CD4-positive, alpha-beta T cell (primary cell): ENCODE data around the gene HOXD1. TPM values are rescaled to one million over a fixed set of nuclear protein-coding genes. Genes with fewer than 3 reads are reported as not detected.

Source experiments
- ATAC-seq: fragments of 200-7000 bp; cut with Tn5 transposase; one replicate; pipeline ENCODE4 v1.10.0; 2022; ENCODE audit warnings: mild to moderate bottlenecking; ENCODE audit not compliant: poor library complexity
- CTCF ChIA-PET: fragments of 350-600 bp; sonication (Branson Sonifier 250); formaldehyde crosslinking; loops from one replicate; lab custom pipeline; 2021; ENCODE audit warnings: antibody characterized with exemption, inconsistent platforms; lab: Charles Lee
- POLR2A ChIA-PET: fragments of 350-600 bp; sonication (Branson Sonifier 250); formaldehyde crosslinking; loops from one replicate; lab custom pipeline; 2021; ENCODE audit warnings: antibody characterized with exemption, inconsistent platforms; lab: Charles Lee
- DNase-seq, 14 experiments: peaks; one replicate each; pipeline ENCODE4 v3.0.0-alpha.2; 2013 to 2020; ENCODE audit warnings: mixed read lengths in 2 of 14
- H3K27ac ChIP-seq, 2 donors: one replicate each; pipeline versions ENCODE4 v1.5.1 to v1.7.0; 2013; ENCODE audit warnings: low read length in 2 of 2, low read depth in 1 of 2, mild to moderate bottlenecking in 1 of 2
- H3K27me3 ChIP-seq, 2 experiments: 1 replicate in 1 of 2; 2 replicates in 1 of 2; pipeline versions ENCODE4 v1.6.1 to v1.7.0; 2013; ENCODE audit warnings: low read length in 2 of 2, control low read depth in 1 of 2, mild to moderate bottlenecking in 1 of 2, moderate library complexity in 1 of 2; ENCODE audit not compliant: insufficient read depth in 2 of 2, control insufficient read depth in 1 of 2
- H3K36me3 ChIP-seq: one replicate; pipeline ENCODE4 v1.6.1; 2013; ENCODE audit warnings: low read length, control low read depth; ENCODE audit not compliant: insufficient read depth
- H3K4me1 ChIP-seq: one replicate; pipeline ENCODE4 v1.6.1; 2013; ENCODE audit warnings: low read length, control low read depth; ENCODE audit not compliant: insufficient read depth
- H3K4me3 ChIP-seq: one replicate; pipeline ENCODE4 v1.5.1; 2013; ENCODE audit warnings: mild to moderate bottlenecking, low read length, moderate library complexity
- H3K9me3 ChIP-seq, 2 experiments: 1 replicate in 1 of 2; 2 replicates in 1 of 2; pipeline versions ENCODE4 v1.6.1 to v1.7.0; 2013; ENCODE audit warnings: low read length in 2 of 2, mild to moderate bottlenecking in 2 of 2, control low read depth in 1 of 2, moderate library complexity in 1 of 2; ENCODE audit not compliant: control insufficient read depth in 1 of 2, insufficient read depth in 1 of 2
- H3K27ac Mint-ChIP-seq: one replicate; pipeline ENCODE4 v1.8.0; 2020; ENCODE audit warnings: mixed read lengths
- H3K27me3 Mint-ChIP-seq: one replicate; pipeline ENCODE4 v1.8.0; 2021; ENCODE audit warnings: mixed read lengths
- H3K36me3 Mint-ChIP-seq: one replicate; pipeline ENCODE4 v1.8.0; 2021; ENCODE audit warnings: low read depth, mixed read lengths
- H3K4me1 Mint-ChIP-seq: one replicate; pipeline ENCODE4 v1.8.0; 2021; ENCODE audit warnings: low read depth, mixed read lengths
- H3K4me3 Mint-ChIP-seq: one replicate; pipeline ENCODE4 v1.8.0; 2020; ENCODE audit warnings: mild to moderate bottlenecking, mixed read lengths
- H3K9me3 Mint-ChIP-seq: one replicate; pipeline ENCODE4 v1.8.0; 2020; ENCODE audit warnings: mixed read lengths
- intact Hi-C, 2 experiments: fragments of 100-400 bp; cut with DNase I in 1 of 2; cut with micrococcal nuclease in 1 of 2; formaldehyde crosslinking; loops; one replicate each; pipeline versions ENCODE4 v1.15.1 to v1.9.0; 2023 to 2025; cut with DNase I, micrococcal nuclease
- total RNA-seq, 174 experiments: library from RNA in 2 of 174; stranded (reverse) in 2 of 174; gene quantifications; one replicate each; pipeline ENCODE4 v1.2.3 and lab custom pipeline; 2021 to 2026
- TF ChIP-seq, protein P1 (sequence below): fragments of 200-600 bp; IDR thresholded peaks from one replicate; pipeline ENCODE4 v1.8.0; 2022; ENCODE audit warnings: antibody characterized with exemption, mild to moderate bottlenecking

Gene HOXD1
- total RNA-seq, 2 experiments from 2014 or later, result not detected

GRCh38 chr2:176174382-176174823 lies 14.1 kb upstream of the HOXD1 start:
- TF ChIP-seq, protein P1, sequence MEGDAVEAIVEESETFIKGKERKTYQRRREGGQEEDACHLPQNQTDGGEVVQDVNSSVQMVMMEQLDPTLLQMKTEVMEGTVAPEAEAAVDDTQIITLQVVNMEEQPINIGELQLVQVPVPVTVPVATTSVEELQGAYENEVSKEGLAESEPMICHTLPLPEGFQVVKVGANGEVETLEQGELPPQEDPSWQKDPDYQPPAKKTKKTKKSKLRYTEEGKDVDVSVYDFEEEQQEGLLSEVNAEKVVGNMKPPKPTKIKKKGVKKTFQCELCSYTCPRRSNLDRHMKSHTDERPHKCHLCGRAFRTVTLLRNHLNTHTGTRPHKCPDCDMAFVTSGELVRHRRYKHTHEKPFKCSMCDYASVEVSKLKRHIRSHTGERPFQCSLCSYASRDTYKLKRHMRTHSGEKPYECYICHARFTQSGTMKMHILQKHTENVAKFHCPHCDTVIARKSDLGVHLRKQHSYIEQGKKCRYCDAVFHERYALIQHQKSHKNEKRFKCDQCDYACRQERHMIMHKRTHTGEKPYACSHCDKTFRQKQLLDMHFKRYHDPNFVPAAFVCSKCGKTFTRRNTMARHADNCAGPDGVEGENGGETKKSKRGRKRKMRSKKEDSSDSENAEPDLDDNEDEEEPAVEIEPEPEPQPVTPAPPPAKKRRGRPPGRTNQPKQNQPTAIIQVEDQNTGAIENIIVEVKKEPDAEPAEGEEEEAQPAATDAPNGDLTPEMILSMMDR, result no peak
- ChIA-PET CTCF (no interaction called here), POLR2A (no interaction called here)
- ATAC-seq, result no peak
- H3K27ac Mint-ChIP-seq, result no peak overlapping the region
- intact Hi-C loops, result loop anchor here in 1 of 2 experiments (10.0 kb wide), 1 partner anchor 50 kb away; the partner anchor contains the start of genes HOXD8 and HOXD9
- H3K27me3 Mint-ChIP-seq, result peaks cover 96% of the 10 kb centered on the region
- no peak overlapping the region for H3K4me3 Mint-ChIP-seq
- H3K9me3 Mint-ChIP-seq, result no peaks in the 10 kb centered on the region
- Histone ChIP-seq H3K9me3 (peaks cover 0 to 27% of the 10 kb centered on the region in 2 experiments), H3K27me3 (peaks cover 79 to 100% of the 10 kb centered on the region in 2 experiments), H3K4me3 (no peak overlapping the region), H3K27ac (no peak overlapping the region), H3K36me3 (no peaks in the 10 kb centered on the region), H3K4me1 (peaks cover 19% of the 10 kb centered on the region)
- DNase-seq, result no peak
- H3K4me1 Mint-ChIP-seq, result peaks cover 27% of the 10 kb centered on the region
- H3K36me3 Mint-ChIP-seq, result no peaks in the 10 kb centered on the region

- intact Hi-C loops, result loop anchor here in 1 of 2 experiments (10.0 kb wide), 1 partner anchor 50 kb away; the partner anchor contains the start of genes HOXD8 and HOXD9
- Histone ChIP-seq H3K27ac (no peak overlapping the region), H3K27me3 (peaks cover 79 to 100% of the 10 kb centered on the region in 2 experiments), H3K36me3 (no peaks in the 10 kb centered on the region), H3K4me3 (no peak overlapping the region), H3K9me3 (peaks cover 0 to 27% of the 10 kb centered on the region in 2 experiments), H3K4me1 (peaks cover 19% of the 10 kb centered on the region)
- no peaks in the 10 kb centered on the region for H3K9me3 Mint-ChIP-seq
- H3K36me3 Mint-ChIP-seq, result no peaks in the 10 kb centered on the region
- no peak overlapping the region for H3K27ac Mint-ChIP-seq
- ATAC-seq (no peak), DNase-seq (no peak)
- H3K4me3 Mint-ChIP-seq, result peak overlapping the region; percentile 35
- ChIA-PET CTCF (no interaction called here), POLR2A (no interaction called here)
- H3K4me1 Mint-ChIP-seq, result peaks cover 27% of the 10 kb centered on the region
- peaks cover 96% of the 10 kb centered on the region for H3K27me3 Mint-ChIP-seq
- TF ChIP-seq, protein P1, result no peak
Measured at GRCh38 chr2:176174824-176175708, 13.4 kb upstream of the HOXD1 start.

GRCh38 chr2:176175709-176176607 lies 12.5 kb upstream of the HOXD1 start:
- ChIA-PET POLR2A (interaction anchor here (1.1 kb wide), 1 partner anchor 11 kb away, joined by 3 read pairs; no protein-coding TSS in a partner anchor), CTCF (no interaction called here)
- Histone ChIP-seq H3K27ac (no peak overlapping the region), H3K27me3 (peaks cover 78 to 100% of the 10 kb centered on the region in 2 experiments), H3K36me3 (no peaks in the 10 kb centered on the region), H3K4me1 (peaks cover 19% of the 10 kb centered on the region), H3K4me3 (no peak overlapping the region), H3K9me3 (peaks cover 0 to 27% of the 10 kb centered on the region in 2 experiments)
- intact Hi-C loops, result loop anchor here in 1 of 2 experiments (10.0 kb wide), 1 partner anchor 51 kb away; the partner anchor contains the start of genes HOXD8 and HOXD9
- Mint-ChIP-seq H3K4me1 (peaks cover 27% of the 10 kb centered on the region), H3K4me3 (no peak overlapping the region), H3K9me3 (no peaks in the 10 kb centered on the region), H3K27me3 (peaks cover 96% of the 10 kb centered on the region), H3K27ac (no peak overlapping the region), H3K36me3 (no peaks in the 10 kb centered on the region)
- ATAC-seq, result no peak
- no peak for DNase-seq
- TF ChIP-seq, protein P1, result no peak
